Esophagus muscularis mucosa (tissue), 4 donors: ENCODE data around the gene CSRP3. TPM values are rescaled to one million over a fixed set of nuclear protein-coding genes. Genes with fewer than 3 reads are reported as not detected.

Source experiments
- DNase-seq: peaks from one replicate; pipeline ENCODE4 v3.0.0-alpha.2; 2017; ENCODE audit errors: extremely low spot score
- H3K27ac ChIP-seq, 4 donors: fragments of 200-600 bp; sonication (generic); replicated peaks in 1 of 4; 1 replicate in 3 of 4; 2 replicates in 1 of 4; pipeline ENCODE4 v1.5.1; 2016 to 2019; ENCODE audit warnings: mild to moderate bottlenecking in 1 of 4
- H3K27me3 ChIP-seq, 4 donors: fragments of 200-600 bp; sonication (generic); one replicate each; pipeline versions ENCODE4 v1.5.1 to v1.6.0; 2016 to 2019
- H3K36me3 ChIP-seq, 4 donors: fragments of 200-600 bp; sonication (generic); one replicate each; pipeline ENCODE4 v1.5.1; 2016 to 2019
- H3K4me1 ChIP-seq, 4 donors: fragments of 200-600 bp; sonication (generic); one replicate each; pipeline ENCODE4 v1.5.1; 2016 to 2019
- H3K4me3 ChIP-seq, 4 donors: fragments of 200-600 bp; sonication (generic); 1 replicate in 2 of 4; 2 replicates in 2 of 4; pipeline ENCODE4 v1.5.1; 2016 to 2019; ENCODE audit warnings: mild to moderate bottlenecking in 4 of 4, moderate library complexity in 1 of 4
- H3K9me3 ChIP-seq, 4 donors: fragments of 200-600 bp; sonication (generic); 1 replicate in 3 of 4; 2 replicates in 1 of 4; pipeline ENCODE4 v1.5.1; 2016 to 2019
- CTCF ChIP-seq, 3 experiments: fragments of 200-600 bp in 2 of 3; fragments of 450-650 bp in 1 of 3; sonication (generic) in 2 of 3; IDR thresholded peaks; one replicate each; pipeline ENCODE4 v1.5.1; 2017 to 2019; ENCODE audit warnings: antibody characterized with exemption in 3 of 3, mild to moderate bottlenecking in 2 of 3, moderate library complexity in 1 of 3
- EP300 ChIP-seq: sonication (generic); formaldehyde crosslinking; IDR thresholded peaks from one replicate; pipeline ENCODE4 v1.6.1; 2017; ENCODE audit warnings: antibody characterized with exemption
- POLR2A ChIP-seq: fragments of 450-650 bp; IDR thresholded peaks from one replicate; pipeline ENCODE4 v1.6.1; 2017; ENCODE audit warnings: antibody characterized with exemption, moderate library complexity, mild to moderate bottlenecking, low read depth
- POLR2AphosphoS5 ChIP-seq, 2 donors: sonication (generic); formaldehyde crosslinking; IDR thresholded peaks; one replicate each; pipeline ENCODE4 v1.6.1; 2017; ENCODE audit warnings: antibody characterized with exemption in 2 of 2
- WGBS: methylation state at CpG from one replicate; pipeline ENCODE4 v1.1.5; 2018; 5-methylcytosine and 5-hydroxymethylcytosine counted together
- intact Hi-C: fragments of 100-400 bp; cut with DNase I; formaldehyde crosslinking; loops from one replicate; pipeline ENCODE4 v1.15.1; 2023
- total RNA-seq, 4 donors: library from RNA; depleted of rRNA; stranded (reverse); fragments of >200 nt; gene quantifications; one replicate each; pipeline versions ENCODE4 v1.1.0 to v1.2.1, GENCODE V29; 2016

CSRP3 gene
- total RNA-seq, 4 donors from 2014 or later: not detected

DNA sequence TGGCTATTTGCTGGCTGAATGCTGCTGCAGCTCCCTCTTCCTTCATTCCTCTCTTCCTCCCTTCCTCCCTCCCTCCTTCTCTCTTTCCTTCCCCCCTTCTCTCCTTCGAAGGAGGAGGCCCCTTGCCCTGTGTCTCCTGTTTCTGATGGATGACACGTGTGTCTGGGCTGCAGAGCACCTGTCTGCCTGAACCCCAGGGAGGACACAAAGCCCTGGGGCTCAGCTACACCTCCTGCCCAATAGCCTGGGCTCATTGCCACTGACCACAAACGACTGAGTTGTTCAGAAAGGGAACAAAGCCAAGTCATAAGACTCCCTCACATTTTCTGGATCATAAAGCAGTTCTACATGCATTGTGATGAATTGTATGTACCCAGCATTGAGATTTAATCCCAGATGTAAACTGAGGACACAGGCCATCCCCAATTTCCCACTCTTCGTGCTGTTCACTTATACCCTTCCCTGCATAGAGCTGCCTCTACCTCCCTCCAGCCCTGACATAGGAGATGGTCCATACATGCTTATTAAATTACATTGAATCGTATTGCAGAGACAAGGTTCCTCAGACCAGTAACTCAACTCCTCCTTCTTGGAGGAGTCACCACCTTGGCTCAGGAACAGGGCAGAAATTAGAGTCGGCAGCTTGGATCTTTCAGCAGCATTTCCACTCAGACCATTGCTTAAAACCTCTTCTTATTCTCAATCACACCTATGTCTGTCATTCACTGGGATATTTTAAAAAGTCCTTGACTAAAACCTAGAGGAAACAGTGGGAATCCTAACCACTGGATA lies 1.2 kb downstream of the CSRP3 start:
- Histone ChIP-seq H3K27ac (no peak overlapping the region), H3K4me1 (no peaks in the 10 kb centered on the region), H3K4me3 (no peak overlapping the region), H3K9me3 (no peaks in the 10 kb centered on the region), H3K36me3 (no peaks in the 10 kb centered on the region), H3K27me3 (no peaks in the 10 kb centered on the region)
- WGBS: 15% methylated on average over 6 of the region's 6 CpGs
- no peak for DNase-seq
- intact Hi-C loops: no loop called here
- TF ChIP-seq EP300: no peak
- TF ChIP-seq CTCF (IDR thresholded peaks at IDR 0.05): no peak
- no peak for TF ChIP-seq POLR2AphosphoS5 (IDR thresholded peaks at IDR 0.05)
- no peak for TF ChIP-seq POLR2A

DNA sequence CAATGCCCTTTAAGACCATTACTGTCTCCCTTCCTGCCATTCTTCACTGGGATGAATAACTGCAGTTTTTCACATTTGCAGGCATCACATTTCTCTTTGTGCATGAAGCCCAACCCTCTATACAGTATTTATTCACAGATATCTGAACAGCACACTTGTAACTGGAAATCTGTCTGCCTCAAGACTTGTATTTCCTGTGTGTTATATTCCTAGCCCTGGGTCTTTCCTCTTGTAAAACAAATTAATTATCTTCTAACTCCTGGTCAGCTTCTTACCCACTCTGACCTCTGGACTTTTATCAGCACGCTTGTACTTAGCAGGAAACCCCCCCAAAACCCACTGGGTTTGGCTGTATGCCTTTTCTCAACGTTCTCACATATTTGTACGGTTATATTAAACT lies 2.0 kb downstream of the CSRP3 start:
- Histone ChIP-seq H3K4me1 (peaks cover 0 to under 1% (median 0%) of the 10 kb centered on the region in 4 donors), H3K27ac (no peak overlapping the region), H3K27me3 (no peaks in the 10 kb centered on the region), H3K4me3 (no peak overlapping the region), H3K9me3 (no peaks in the 10 kb centered on the region), H3K36me3 (no peaks in the 10 kb centered on the region)
- intact Hi-C loops: no loop called here
- no peak for DNase-seq
- TF ChIP-seq CTCF (IDR thresholded peaks at IDR 0.05): no peak
- no peak for TF ChIP-seq POLR2A
- no peak for TF ChIP-seq POLR2AphosphoS5 (IDR thresholded peaks at IDR 0.05)
- TF ChIP-seq EP300: no peak
- 19% methylated on average over 3 of the region's 3 CpGs for WGBS

DNA sequence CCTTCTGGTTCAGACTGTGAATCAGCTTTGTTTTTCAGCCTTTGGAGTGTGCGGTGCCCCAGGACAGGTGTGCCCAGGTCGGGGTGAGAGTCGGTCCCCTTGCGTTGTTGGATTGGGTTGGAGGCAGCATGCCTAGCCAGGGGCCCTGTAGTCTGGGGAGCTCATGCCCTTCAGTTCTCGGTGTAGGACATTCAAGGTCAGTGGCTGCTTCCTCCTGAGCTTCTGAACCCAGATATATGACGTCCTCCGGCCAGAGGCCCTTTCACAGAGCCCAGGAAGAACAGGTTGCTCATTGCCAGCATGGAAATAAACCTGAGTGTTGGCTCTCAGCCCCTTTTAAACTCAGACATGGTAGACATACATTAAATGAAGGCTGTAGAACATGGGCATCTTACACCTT lies 2.7 kb downstream of the CSRP3 start:
- WGBS: 89% methylated on average over 7 of the region's 7 CpGs
- no peak for DNase-seq
- Histone ChIP-seq H3K4me3 (no peak overlapping the region), H3K27me3 (no peaks in the 10 kb centered on the region), H3K4me1 (peaks cover 0 to 8% (median 0%) of the 10 kb centered on the region in 4 donors), H3K27ac (no peak overlapping the region), H3K9me3 (no peaks in the 10 kb centered on the region), H3K36me3 (no peaks in the 10 kb centered on the region)
- no peak for TF ChIP-seq POLR2A
- no peak for TF ChIP-seq CTCF (IDR thresholded peaks at IDR 0.05)
- TF ChIP-seq POLR2AphosphoS5 (IDR thresholded peaks at IDR 0.05): no peak
- no peak for TF ChIP-seq EP300
- intact Hi-C loops: no loop called here

- no peak for DNase-seq
- no peak overlapping the region for H3K4me3 ChIP-seq
- intact Hi-C loops: no loop called here
- H3K27ac ChIP-seq: no peak overlapping the region
- no peaks in the 10 kb centered on the region for H3K9me3 ChIP-seq
- TF ChIP-seq POLR2A: no peak
- no peak for TF ChIP-seq POLR2AphosphoS5 (IDR thresholded peaks at IDR 0.05)
- no peak for TF ChIP-seq CTCF (IDR thresholded peaks at IDR 0.05)
- TF ChIP-seq EP300: no peak
- H3K4me1 ChIP-seq: peaks cover 0 to 8% (median 0%) of the 10 kb centered on the region in 4 donors
- no peaks in the 10 kb centered on the region for H3K27me3 ChIP-seq
- peaks cover 0 to under 1% (median 0%) of the 10 kb centered on the region in 4 donors for H3K36me3 ChIP-seq
- 88% methylated on average over 6 of the region's 6 CpGs for WGBS
Measured at GRCh38 chr11:19196432-19196831, 5.4 kb downstream of the CSRP3 start.
